Stimulated activated CD8-positive, alpha-beta memory T cell treated with anti-CD3 and anti-CD28 coated beads, Interleukin-4, amount 100 ng/mL, for 48 hours (primary cell): Measurements from ENCODE around the gene FAF2.
"Not testable (repeated sequence)": the region's sequence is repeated elsewhere in the genome, so short reads cannot be mapped to it uniquely, and the experiment has no call there.

ENCODE experiments used
- DNase-seq: peaks from one replicate; pipeline ENCODE4 v3.0.0-alpha.2; 2020

The FAF2 gene

GRCh38 chr5:176463113-176463764, 15.1 kb downstream of the FAF2 start:
- no peak for DNase-seq

GRCh38 chr5:176466245-176466871, 18.2 kb downstream of the FAF2 start:
- DNase-seq: no peak

DNA sequence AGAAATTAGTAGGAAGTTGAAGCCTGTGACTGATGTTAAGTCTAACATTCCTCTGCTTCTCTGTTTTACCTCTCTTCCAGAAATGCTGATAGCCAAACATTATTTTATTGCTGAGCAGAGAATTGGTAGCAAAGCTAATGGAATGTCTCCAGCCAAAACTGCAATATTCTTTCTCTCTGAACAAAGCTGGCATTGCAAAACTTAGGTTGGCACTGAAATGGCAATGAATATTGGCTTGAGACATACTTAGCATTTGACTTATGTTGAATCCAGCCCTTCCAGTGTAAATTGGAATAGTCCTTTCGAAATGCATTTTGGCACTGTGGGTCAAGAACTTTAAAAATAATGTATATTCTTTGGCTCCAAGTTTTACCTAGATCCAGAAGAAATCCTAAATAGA, 21.1 kb downstream of the FAF2 start:
- DNase-seq: no peak

- DNase-seq: no peak
Observed at GRCh38 chr5:176470539-176470938, 22.4 kb downstream of the FAF2 start.

DNA sequence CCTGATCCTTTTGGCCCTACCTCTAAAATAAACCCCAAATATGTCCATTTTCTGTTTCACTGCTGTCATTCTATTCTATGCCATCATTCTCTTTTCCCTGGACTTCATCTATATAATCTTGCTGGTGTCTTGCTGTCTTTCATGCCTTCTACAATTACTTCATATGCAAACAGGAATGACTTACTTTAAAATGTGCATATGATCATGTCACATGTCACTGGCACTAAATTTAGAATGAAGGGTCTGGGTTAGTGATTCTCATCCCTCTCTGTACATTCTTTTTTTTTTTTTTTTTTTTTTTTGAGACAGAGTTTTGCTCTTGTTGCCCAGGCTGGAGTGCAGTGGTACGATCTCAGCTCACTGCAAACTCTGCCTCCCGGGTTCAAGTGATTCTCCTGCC, 22.9 kb downstream of the FAF2 start:
- no peak for DNase-seq

- DNase-seq: no peak
Observed at GRCh38 chr5:176473335-176474006, 25.3 kb downstream of the FAF2 start.

DNA sequence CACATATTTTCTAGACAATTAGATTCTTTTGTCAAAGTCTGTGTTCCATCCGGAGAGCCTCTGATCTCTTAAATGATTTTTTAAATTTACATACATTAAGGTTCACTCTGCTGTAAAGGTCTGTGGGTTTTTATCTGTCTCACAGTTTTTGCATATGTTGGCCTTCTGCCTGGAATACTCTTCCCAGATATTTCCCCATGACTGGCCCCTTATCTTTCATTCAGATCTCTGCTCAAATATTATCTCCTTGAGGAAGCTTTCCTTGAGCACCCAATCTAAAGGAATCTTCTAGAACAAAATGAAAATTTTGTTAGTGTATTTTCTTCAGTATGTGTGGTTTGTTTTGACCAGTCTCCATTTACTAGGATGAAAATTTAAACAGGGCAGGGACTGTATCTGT, 26.3 kb downstream of the FAF2 start:
- DNase-seq: no peak

- no peak for DNase-seq
Observed at GRCh38 chr5:176481711-176482110, 33.5 kb downstream of the FAF2 start.

DNA sequence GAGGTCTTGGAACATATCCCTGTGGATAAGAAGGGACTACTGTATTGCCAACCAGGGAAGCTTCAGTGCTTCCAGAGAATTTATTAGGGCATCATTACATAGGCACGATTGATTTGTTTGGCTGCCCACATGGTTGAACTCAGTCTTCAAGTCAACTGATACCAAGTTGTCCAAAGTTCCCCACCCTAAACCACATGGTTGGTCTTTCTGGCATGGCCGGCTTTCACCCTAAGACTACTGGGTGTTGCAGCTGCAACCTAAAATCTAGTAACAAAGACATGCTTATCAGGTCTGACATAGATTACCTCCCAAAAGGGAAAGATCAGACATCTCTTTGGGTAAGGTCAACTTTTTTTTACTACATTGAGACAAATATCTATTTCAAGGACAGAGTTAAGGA, 37.0 kb downstream of the FAF2 start:
- no peak for DNase-seq

GRCh38 chr5:176486189-176486757, 38.1 kb downstream of the FAF2 start:
- DNase-seq: no peak

- not testable (repeated sequence) for DNase-seq
Observed at GRCh38 chr5:176487160-176487559, 39.0 kb downstream of the FAF2 start.

- DNase-seq: no peak
Observed at GRCh38 chr5:176489077-176489476, 40.9 kb downstream of the FAF2 start.

GRCh38 chr5:176490301-176490700, 42.1 kb downstream of the FAF2 start:
- no peak for DNase-seq

DNA sequence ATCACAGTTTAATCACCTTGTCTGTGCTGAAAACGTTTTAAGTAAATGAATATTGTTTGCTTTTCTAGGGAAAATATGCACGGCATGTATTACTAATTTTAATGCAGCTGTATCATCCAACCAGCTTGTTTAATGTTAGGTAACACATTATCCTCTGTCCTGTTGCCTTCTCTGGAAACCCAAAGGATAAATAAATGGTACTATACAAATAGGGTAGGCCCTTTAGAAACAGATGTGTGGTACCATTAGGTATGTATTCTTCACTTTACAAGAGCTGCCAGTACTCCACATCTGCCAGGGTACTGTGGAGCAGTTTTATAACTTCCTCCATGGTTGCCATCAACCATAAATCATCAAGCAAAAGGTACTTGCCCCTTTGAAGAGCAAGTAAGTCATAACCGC, 42.9 kb downstream of the FAF2 start:
- no peak for DNase-seq

DNA sequence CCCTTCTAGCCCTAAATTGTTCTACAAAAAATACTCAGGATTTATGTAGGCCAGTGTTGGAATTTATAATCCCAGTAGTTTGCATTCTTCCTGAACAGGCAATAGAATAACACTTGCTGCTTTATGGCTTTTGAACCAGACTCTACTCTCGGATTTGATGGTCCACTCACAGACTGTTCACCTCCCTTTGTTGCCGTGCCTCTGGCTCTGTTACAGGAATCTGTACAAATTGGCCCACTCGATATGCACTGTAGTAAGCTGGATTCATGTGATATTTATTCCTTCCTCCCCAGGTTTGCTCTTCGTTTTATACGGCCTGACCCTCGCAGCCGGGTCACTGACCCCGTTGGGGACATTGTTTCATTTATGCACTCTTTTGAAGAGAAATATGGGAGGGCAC, 43.7 kb downstream of the FAF2 start:
- DNase-seq: no peak

- DNase-seq: no peak
Observed at GRCh38 chr5:176492431-176492830, 44.2 kb downstream of the FAF2 start.

DNA sequence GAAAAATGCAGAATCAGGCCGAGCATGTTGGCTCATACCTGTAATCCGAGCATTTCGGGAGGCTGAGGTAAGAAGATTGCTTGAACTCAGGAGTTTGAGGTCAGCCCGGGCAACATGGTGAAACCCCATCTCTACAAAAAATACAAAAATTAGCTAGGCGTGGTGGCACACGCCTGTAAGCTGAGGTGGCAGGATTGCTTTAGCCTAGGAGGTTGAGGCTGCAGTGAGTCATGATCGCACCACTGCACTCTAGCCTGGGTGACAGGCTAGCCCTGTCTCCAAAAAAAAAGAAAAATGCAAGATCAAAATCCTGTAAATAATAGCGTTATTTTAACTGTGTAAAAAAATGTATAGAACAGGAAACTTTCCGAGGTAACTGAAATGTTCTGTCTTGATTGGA, 49.7 kb downstream of the FAF2 start:
- DNase-seq: no peak

- DNase-seq: no peak
Observed at GRCh38 chr5:176499273-176499672, 51.1 kb downstream of the FAF2 start.

GRCh38 chr5:176500511-176500910, 52.3 kb downstream of the FAF2 start:
- DNase-seq: no peak

- DNase-seq: no peak
Observed at GRCh38 chr5:176501333-176501732, 53.1 kb downstream of the FAF2 start.

DNA sequence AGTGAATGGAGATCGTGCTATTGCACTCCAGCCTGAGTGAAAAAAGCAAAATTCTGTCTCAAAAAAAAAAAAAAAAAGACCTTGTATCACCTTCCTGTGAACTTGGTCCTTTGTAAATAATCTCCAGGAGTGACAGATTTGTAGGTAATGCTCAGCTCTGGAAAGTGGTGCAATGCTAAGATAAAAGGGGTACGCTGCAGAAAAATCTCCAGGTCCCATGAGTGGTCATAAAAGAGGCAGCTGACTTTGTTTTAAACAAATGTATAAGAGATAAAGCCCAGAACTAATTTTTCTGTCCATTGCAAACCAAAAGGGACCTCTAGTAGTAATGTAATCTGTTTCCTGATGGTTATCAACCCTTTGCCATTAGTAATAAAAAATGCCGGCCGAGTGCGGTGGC, 55.3 kb downstream of the FAF2 start:
- no peak for DNase-seq

DNA sequence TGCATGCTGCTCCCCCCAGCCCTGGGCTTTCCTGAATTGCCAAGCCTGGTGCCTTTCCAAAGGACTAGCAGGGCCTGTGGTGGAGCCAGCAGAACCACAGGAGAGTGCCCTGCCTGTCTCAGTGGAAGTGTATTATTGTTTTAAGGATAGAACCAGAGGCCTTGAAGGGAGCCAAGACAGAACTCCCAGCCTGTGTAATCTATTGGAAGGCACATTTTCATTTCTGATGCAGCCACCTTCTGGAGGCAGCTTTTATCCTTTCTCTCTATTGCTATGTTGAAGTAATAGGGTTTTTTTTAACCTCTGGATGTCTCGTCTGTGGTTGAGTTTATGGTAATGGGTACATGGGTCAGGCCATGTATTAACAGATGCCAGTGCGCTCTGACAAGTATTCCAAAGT, 59.7 kb downstream of the FAF2 start:
- no peak for DNase-seq

- DNase-seq: no peak
Observed at GRCh38 chr5:176508603-176509002, 60.4 kb downstream of the FAF2 start.

DNA sequence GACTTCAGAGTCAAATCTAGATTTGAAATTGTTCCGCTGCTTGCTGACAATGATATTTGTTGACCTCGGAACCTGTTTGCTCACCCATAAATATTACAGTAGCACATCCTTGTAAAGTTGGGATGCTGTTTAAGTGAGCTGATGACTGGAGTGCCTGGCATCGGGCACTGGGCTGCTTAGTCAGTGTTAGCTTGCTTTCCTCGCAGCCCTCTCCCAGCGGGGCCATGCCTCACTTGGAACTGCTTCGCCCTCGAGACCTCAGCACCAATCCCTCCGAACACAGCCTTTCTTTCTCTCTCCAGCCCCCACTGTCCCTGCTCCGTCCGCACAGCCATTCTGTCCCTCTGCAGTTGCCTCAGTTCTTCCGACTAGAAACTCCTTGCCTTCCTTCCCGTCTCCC, 65.6 kb downstream of the FAF2 start:
- no peak for DNase-seq
